Fibroblast of lung (primary cell): Measurements from ENCODE around the gene TRNP1. TPM values are rescaled to one million over a fixed set of nuclear protein-coding genes. Genes with fewer than 3 reads are reported as not detected.
A peak's percentile ranks its signal among the peaks of the same experiment; 100 is the strongest.

Source experiments
- DNase-seq, 2 donors: peaks; one replicate each; pipeline versions ENCODE4 v3.0.0 to v3.0.0-alpha.2; 2010; ENCODE audit warnings: low read depth in 2 of 2
- H2AFZ ChIP-seq: 2 replicates; pipeline ENCODE4 v1.5.1; 2012; ENCODE audit warnings: low read length, control low read depth, inconsistent platforms
- H3K27ac ChIP-seq: 2 replicates; pipeline ENCODE4 v1.5.1; 2011; ENCODE audit warnings: low read length, control low read depth; ENCODE audit not compliant: insufficient read depth
- H3K27me3 ChIP-seq: 2 replicates; pipeline ENCODE4 v1.5.1; 2011; ENCODE audit warnings: mild to moderate bottlenecking, low read length; ENCODE audit not compliant: control insufficient read depth, insufficient read depth
- H3K36me3 ChIP-seq: 2 replicates; pipeline ENCODE4 v1.5.1; 2011; ENCODE audit warnings: low read length; ENCODE audit not compliant: control insufficient read depth, insufficient read depth
- H3K4me1 ChIP-seq: 2 replicates; pipeline ENCODE4 v1.5.1; 2011; ENCODE audit warnings: low read length; ENCODE audit not compliant: control insufficient read depth, insufficient read depth; ENCODE audit errors: extremely low read depth
- H3K4me2 ChIP-seq: 2 replicates; pipeline ENCODE4 v1.5.1; 2011; ENCODE audit warnings: low read length, control low read depth; ENCODE audit not compliant: insufficient read depth; ENCODE audit errors: extremely low read depth
- H3K4me3 ChIP-seq, 4 experiments: fragments of 200-600 bp in 1 of 4; sonication (generic) in 1 of 4; replicated peaks in 1 of 4; 2 replicates each; pipeline ENCODE4 v1.5.1; 2011 to 2016; ENCODE audit warnings: low read length in 4 of 4, low read depth in 3 of 4, mild to moderate bottlenecking in 3 of 4, control low read depth in 2 of 4, inconsistent platforms in 1 of 4, mixed read lengths in 1 of 4; ENCODE audit not compliant: insufficient read depth in 1 of 4; ENCODE audit errors: control extremely low read depth in 1 of 4
- H3K79me2 ChIP-seq: 2 replicates; pipeline ENCODE4 v1.5.1; 2012; ENCODE audit warnings: mild to moderate bottlenecking, low read length, inconsistent platforms; ENCODE audit not compliant: control insufficient read depth, insufficient read depth
- H3K9ac ChIP-seq: 2 replicates; pipeline ENCODE4 v1.5.1; 2011; ENCODE audit warnings: mild to moderate bottlenecking, low read length, control low read depth; ENCODE audit not compliant: insufficient read depth
- H3K9me3 ChIP-seq: 2 replicates; pipeline ENCODE4 v1.5.1; 2012; ENCODE audit warnings: low read depth, low read length; ENCODE audit not compliant: control insufficient read depth, insufficient read depth
- H4K20me1 ChIP-seq: 2 replicates; pipeline ENCODE4 v1.5.1; 2011; ENCODE audit warnings: low read length; ENCODE audit not compliant: control insufficient read depth, insufficient read depth; ENCODE audit errors: extremely low read depth
- EZH2 ChIP-seq: IDR thresholded peaks from 2 replicates; pipeline ENCODE4 v1.5.1; 2012; ENCODE audit warnings: low read length, control low read depth, mild to moderate bottlenecking; ENCODE audit errors: missing control alignments
- polyA plus RNA-seq, 2 donors: library from polyadenylated mRNA; depleted of rRNA in 1 of 2; stranded (reverse) in 1 of 2; unstranded in 1 of 2; fragments of >200 nt; gene quantifications; 2 replicates each; pipeline ENCODE4 v1.2.1, GENCODE V29; 2011 to 2012; ENCODE audit warnings: missing spikeins in 1 of 2
- total RNA-seq: library from RNA; depleted of rRNA; stranded (reverse); fragments of >200 nt; gene quantifications from 2 replicates; pipeline ENCODE4 v1.2.1, GENCODE V29; 2014
- TF ChIP-seq, protein P1 (sequence below), 2 donors: IDR thresholded peaks in 1 of 2; conservative IDR thresholded peaks in 1 of 2; 1 replicate in 1 of 2; 2 replicates in 1 of 2; pipeline ENCODE4 v1.5.1; 2011 to 2012; ENCODE audit warnings: low read length in 2 of 2, control low read depth in 1 of 2, inconsistent platforms in 1 of 2, low read depth in 1 of 2, mild to moderate bottlenecking in 1 of 2

TRNP1 gene
- total and polyA plus RNA-seq, 2 donors (not counting 1 experiment from before 2014, with no cell fraction given) = 16.2 to 32.6 TPM

DNA sequence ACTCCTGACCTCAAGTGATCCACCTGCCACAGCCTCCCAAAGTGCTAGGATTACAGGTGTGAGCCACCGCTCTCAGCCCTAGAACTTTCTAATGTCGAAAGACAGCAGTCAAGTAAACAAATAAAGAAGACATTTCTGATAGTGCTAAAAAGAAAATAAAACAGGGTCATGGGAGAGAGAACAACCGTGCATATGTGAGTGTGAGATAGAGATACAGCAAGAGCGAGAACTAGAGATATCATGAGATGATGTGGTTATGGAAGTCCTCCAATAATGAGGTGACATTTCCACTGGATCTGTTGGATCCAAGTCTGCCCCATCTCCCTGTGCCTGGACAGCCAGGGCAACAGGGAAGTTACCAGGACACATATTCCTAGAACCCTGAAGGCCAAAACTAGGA, 23.7 kb downstream of the TRNP1 start:
- Histone ChIP-seq H2AFZ (no peak overlapping the region), H3K9me3 (no peaks in the 10 kb centered on the region), H3K9ac (no peak overlapping the region), H3K4me2 (no peak overlapping the region), H3K36me3 (no peaks in the 10 kb centered on the region), H3K4me3 (no peak overlapping the region), H3K79me2 (no peaks in the 10 kb centered on the region), H3K27ac (no peak overlapping the region), H3K4me1 (no peaks in the 10 kb centered on the region), H4K20me1 (no peaks in the 10 kb centered on the region), H3K27me3 (no peaks in the 10 kb centered on the region)
- no peak for DNase-seq
- TF ChIP-seq, protein P1, sequence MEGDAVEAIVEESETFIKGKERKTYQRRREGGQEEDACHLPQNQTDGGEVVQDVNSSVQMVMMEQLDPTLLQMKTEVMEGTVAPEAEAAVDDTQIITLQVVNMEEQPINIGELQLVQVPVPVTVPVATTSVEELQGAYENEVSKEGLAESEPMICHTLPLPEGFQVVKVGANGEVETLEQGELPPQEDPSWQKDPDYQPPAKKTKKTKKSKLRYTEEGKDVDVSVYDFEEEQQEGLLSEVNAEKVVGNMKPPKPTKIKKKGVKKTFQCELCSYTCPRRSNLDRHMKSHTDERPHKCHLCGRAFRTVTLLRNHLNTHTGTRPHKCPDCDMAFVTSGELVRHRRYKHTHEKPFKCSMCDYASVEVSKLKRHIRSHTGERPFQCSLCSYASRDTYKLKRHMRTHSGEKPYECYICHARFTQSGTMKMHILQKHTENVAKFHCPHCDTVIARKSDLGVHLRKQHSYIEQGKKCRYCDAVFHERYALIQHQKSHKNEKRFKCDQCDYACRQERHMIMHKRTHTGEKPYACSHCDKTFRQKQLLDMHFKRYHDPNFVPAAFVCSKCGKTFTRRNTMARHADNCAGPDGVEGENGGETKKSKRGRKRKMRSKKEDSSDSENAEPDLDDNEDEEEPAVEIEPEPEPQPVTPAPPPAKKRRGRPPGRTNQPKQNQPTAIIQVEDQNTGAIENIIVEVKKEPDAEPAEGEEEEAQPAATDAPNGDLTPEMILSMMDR (conservative IDR thresholded peaks at IDR 0.05 in 1 of 2, IDR thresholded peaks at IDR 0.05 in 1 of 2; ENCODE audit: low read depth in 1 of 2, low read length in 2 of 2) = no peak
- TF ChIP-seq EZH2 = no peak

DNA sequence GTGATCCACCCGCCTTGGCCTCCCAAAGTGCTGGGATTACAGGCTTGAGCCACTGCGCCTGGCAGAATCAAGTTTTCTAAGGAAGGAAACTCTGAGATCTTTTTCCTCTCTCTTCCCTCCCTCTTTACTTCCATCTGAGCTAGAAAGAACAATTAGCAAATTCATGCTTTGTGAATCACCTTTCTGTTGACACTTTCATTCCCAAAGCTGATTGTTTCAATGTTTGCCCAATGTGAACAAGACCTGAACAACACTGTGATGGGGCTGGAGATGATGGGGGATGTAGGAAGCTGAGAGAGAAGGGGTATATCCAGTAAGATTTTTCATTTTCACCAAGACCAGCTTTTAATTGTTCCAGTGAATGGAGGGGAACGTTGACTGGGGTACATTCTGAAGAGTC, 24.8 kb downstream of the TRNP1 start:
- Histone ChIP-seq H3K27ac (no peak overlapping the region), H3K4me3 (no peak overlapping the region), H3K9ac (no peak overlapping the region), H3K27me3 (no peaks in the 10 kb centered on the region), H2AFZ (no peak overlapping the region), H3K4me1 (no peaks in the 10 kb centered on the region), H4K20me1 (no peaks in the 10 kb centered on the region), H3K9me3 (no peaks in the 10 kb centered on the region), H3K36me3 (no peaks in the 10 kb centered on the region), H3K79me2 (no peaks in the 10 kb centered on the region), H3K4me2 (no peak overlapping the region)
- TF ChIP-seq, protein P1 (conservative IDR thresholded peaks at IDR 0.05 in 1 of 2, IDR thresholded peaks at IDR 0.05 in 1 of 2; ENCODE audit: low read depth in 1 of 2, low read length in 2 of 2) = no peak
- TF ChIP-seq EZH2 = no peak
- no peak for DNase-seq

DNA sequence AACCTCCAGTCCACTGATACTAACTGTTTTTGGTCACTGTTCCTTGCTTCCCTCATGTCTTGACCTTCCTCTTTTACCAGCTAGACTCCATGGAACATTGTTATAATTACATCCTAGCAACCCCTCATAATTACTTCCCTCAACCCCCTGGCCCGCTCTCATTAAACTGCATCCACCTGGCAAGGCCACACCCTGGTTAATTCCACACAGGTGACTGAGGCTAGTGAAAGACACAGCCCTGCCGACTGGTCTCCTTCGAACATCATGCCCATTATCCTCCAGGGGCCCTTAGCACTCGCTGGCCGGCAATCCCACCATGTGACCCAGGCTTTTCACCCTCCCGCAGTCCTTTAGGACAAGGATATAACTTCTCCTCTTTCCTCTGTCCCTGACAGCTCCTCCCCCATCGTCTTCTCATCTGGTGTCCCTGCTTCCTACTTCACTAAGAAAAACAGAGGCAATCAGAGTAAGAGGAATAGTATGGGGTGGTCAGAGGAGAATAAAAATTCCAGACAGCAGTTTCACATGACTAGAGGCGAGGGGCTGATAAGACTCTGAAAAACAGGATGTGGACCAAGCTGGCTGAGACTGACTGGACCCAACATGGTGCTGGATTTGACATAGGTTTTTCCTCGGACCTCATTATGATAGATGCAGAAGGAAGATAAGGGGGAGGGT, 28.0 kb downstream of the TRNP1 start:
- H3K36me3 ChIP-seq = no peaks in the 10 kb centered on the region
- H3K79me2 ChIP-seq = no peaks in the 10 kb centered on the region
- H3K27me3 ChIP-seq = no peaks in the 10 kb centered on the region
- H3K4me3 ChIP-seq = no peak overlapping the region
- H3K9me3 ChIP-seq = no peaks in the 10 kb centered on the region
- no peak overlapping the region for H3K4me2 ChIP-seq
- no peaks in the 10 kb centered on the region for H3K4me1 ChIP-seq
- no peak overlapping the region for H3K9ac ChIP-seq
- H2AFZ ChIP-seq = no peak overlapping the region
- H3K27ac ChIP-seq = no peak overlapping the region
- H4K20me1 ChIP-seq = no peaks in the 10 kb centered on the region
- peak in 1 of 2 donors; percentile 54 for DNase-seq
- TF ChIP-seq, protein P1 (conservative IDR thresholded peaks at IDR 0.05 in 1 of 2, IDR thresholded peaks at IDR 0.05 in 1 of 2; ENCODE audit: low read depth in 1 of 2, low read length in 2 of 2) = no peak
- TF ChIP-seq EZH2 = no peak
